Neuronal stem cell (in vitro differentiated cells): ENCODE measurements around the gene CUTA.
A peak's percentile ranks its signal among the peaks of the same experiment; 100 is the strongest.

Experiments
- DNase-seq: peaks from one replicate; pipeline ENCODE4 v3.0.0-alpha.2; 2013; ENCODE audit warnings: low spot score
- H2AFZ ChIP-seq: one replicate; pipeline ENCODE4 v1.6.1; 2013; ENCODE audit warnings: mild to moderate bottlenecking, low read length, inconsistent platforms
- H2AK5ac ChIP-seq: 2 replicates; pipeline ENCODE4 v1.6.1; 2013; ENCODE audit warnings: low read depth, mild to moderate bottlenecking, inconsistent platforms, low read length, moderate library complexity, mixed read lengths
- H2BK120ac ChIP-seq: 2 replicates; pipeline ENCODE4 v1.6.1; 2013; ENCODE audit warnings: low read depth, mild to moderate bottlenecking, inconsistent platforms, low read length, moderate library complexity, mixed read lengths
- H2BK12ac ChIP-seq: one replicate; pipeline ENCODE4 v1.6.1; 2013; ENCODE audit warnings: low read length, inconsistent platforms
- H2BK15ac ChIP-seq: 2 replicates; pipeline ENCODE4 v1.6.1; 2013; ENCODE audit warnings: mild to moderate bottlenecking, low read length, inconsistent platforms, mixed read lengths
- H2BK5ac ChIP-seq: one replicate; pipeline ENCODE4 v1.6.1; 2013; ENCODE audit warnings: inconsistent platforms, mild to moderate bottlenecking, low read length, moderate library complexity
- H3K14ac ChIP-seq: one replicate; pipeline ENCODE4 v1.6.1; 2013; ENCODE audit warnings: low read length, inconsistent platforms
- H3K18ac ChIP-seq: 2 replicates; pipeline ENCODE4 v1.6.1; 2013; ENCODE audit warnings: low read length, inconsistent platforms
- H3K23ac ChIP-seq: 2 replicates; pipeline ENCODE4 v1.6.1; 2013; ENCODE audit warnings: low read depth, mild to moderate bottlenecking, mixed read lengths, low read length, inconsistent platforms; ENCODE audit not compliant: poor library complexity
- H3K27ac ChIP-seq: replicated peaks from 3 replicates; pipeline ENCODE4 v1.5.1; 2013; ENCODE audit warnings: low read length, inconsistent platforms
- H3K27me3 ChIP-seq, 3 experiments: 2 replicates each; pipeline ENCODE4 v1.6.1; 2013; ENCODE audit warnings: low read length in 3 of 3, mild to moderate bottlenecking in 2 of 3, inconsistent platforms in 1 of 3, low read depth in 1 of 3, mixed read lengths in 1 of 3, moderate library complexity in 1 of 3; ENCODE audit not compliant: control insufficient read depth in 3 of 3, insufficient read depth in 3 of 3
- H3K36me3 ChIP-seq, 2 donors: replicated peaks in 1 of 2; 2 replicates each; pipeline ENCODE4 v1.6.1; 2013; ENCODE audit warnings: low read length in 2 of 2; ENCODE audit not compliant: control insufficient read depth in 2 of 2, insufficient read depth in 2 of 2
- H3K4ac ChIP-seq: 2 replicates; pipeline ENCODE4 v1.6.1; 2013; ENCODE audit warnings: inconsistent platforms, mild to moderate bottlenecking, low read length, moderate library complexity
- H3K4me1 ChIP-seq, 2 donors: 1 replicate in 1 of 2; 2 replicates in 1 of 2; pipeline ENCODE4 v1.6.1; 2013; ENCODE audit warnings: low read length in 2 of 2, low read depth in 1 of 2; ENCODE audit not compliant: control insufficient read depth in 2 of 2, insufficient read depth in 1 of 2
- H3K4me2 ChIP-seq: one replicate; pipeline ENCODE4 v1.6.1; 2013; ENCODE audit warnings: mild to moderate bottlenecking, low read length, inconsistent platforms; ENCODE audit not compliant: insufficient read depth, poor library complexity, severe bottlenecking
- H3K4me3 ChIP-seq, 2 donors: 2 replicates each; pipeline ENCODE4 v1.5.1; 2013; ENCODE audit warnings: low read length in 2 of 2, mild to moderate bottlenecking in 2 of 2, inconsistent platforms in 1 of 2, moderate library complexity in 1 of 2
- H3K79me1 ChIP-seq: one replicate; pipeline ENCODE4 v1.6.1; 2013; ENCODE audit warnings: low read depth, mild to moderate bottlenecking, inconsistent platforms, low read length, moderate library complexity
- H3K9ac ChIP-seq: one replicate; pipeline ENCODE4 v1.6.1; 2013; ENCODE audit warnings: mild to moderate bottlenecking, low read depth, low read length, inconsistent platforms; ENCODE audit not compliant: poor library complexity
- H3K9me3 ChIP-seq, 2 donors: replicated peaks in 1 of 2; 2 replicates each; pipeline versions ENCODE3 to v1.6.1; 2013; ENCODE audit warnings: low read length in 2 of 2, mild to moderate bottlenecking in 2 of 2, inconsistent platforms in 1 of 2, low read depth in 1 of 2, mixed read lengths in 1 of 2, moderate library complexity in 1 of 2; ENCODE audit not compliant: control insufficient read depth in 2 of 2, insufficient read depth in 1 of 2
- H4K8ac ChIP-seq: one replicate; pipeline ENCODE4 v1.6.1; 2013; ENCODE audit warnings: low read depth, mild to moderate bottlenecking, inconsistent platforms, low read length, moderate library complexity
- H4K91ac ChIP-seq: one replicate; pipeline ENCODE4 v1.6.1; 2013; ENCODE audit warnings: low read length, low read depth, mild to moderate bottlenecking, inconsistent platforms; ENCODE audit not compliant: poor library complexity
- WGBS, 2 donors: extraction: QIAGEN DNeasy Blood & Tissue Kit; methylation state at CpG; one replicate each; pipeline ENCODE4 v1.1.7; 2013; ENCODE audit warnings: missing lambda C conversion rate in 2 of 2, mixed read lengths in 1 of 2; ENCODE audit not compliant: insufficient read length in 2 of 2, insufficient replicate concordance in 1 of 2; ENCODE audit errors: extremely low coverage in 2 of 2; 5-methylcytosine and 5-hydroxymethylcytosine counted together

CUTA gene

GRCh38 chr6:33428224-33428965 lies 10.5 kb upstream of the CUTA start:
- H3K9me3 ChIP-seq = no peaks in the 10 kb centered on the region
- no peaks in the 10 kb centered on the region for H3K27me3 ChIP-seq
- H4K8ac ChIP-seq = no peak overlapping the region
- H3K4me3 ChIP-seq = peak overlapping the region; percentile 59 to 75
- peak overlapping the region; percentile 89 for H3K9ac ChIP-seq
- peak overlapping the region; percentile 78 for H3K4ac ChIP-seq
- no peak overlapping the region for H2AFZ ChIP-seq
- peaks cover 54 to 73% of the 10 kb centered on the region in 2 donors for H3K4me1 ChIP-seq
- peaks cover 13% of the 10 kb centered on the region for H3K79me1 ChIP-seq
- H2AK5ac ChIP-seq = no peak overlapping the region
- peak overlapping the region; percentile 83 for H3K23ac ChIP-seq
- peak overlapping the region; percentile 43 for H2BK5ac ChIP-seq
- H3K27ac ChIP-seq = peak overlapping the region; percentile 96
- H3K14ac ChIP-seq = peak overlapping the region; percentile 96
- peaks cover 16 to 26% of the 10 kb centered on the region in 2 donors for H3K36me3 ChIP-seq
- peak overlapping the region; percentile 51 for H2BK12ac ChIP-seq
- H2BK120ac ChIP-seq = peak overlapping the region; percentile 63
- WGBS, 2 donors = no CpG with 5 or more reads among the region's 33 CpGs
- peak overlapping the region; percentile 8 for H2BK15ac ChIP-seq
- peak overlapping the region; percentile 96 for H3K18ac ChIP-seq
- H4K91ac ChIP-seq = no peak overlapping the region
- H3K4me2 ChIP-seq = peak overlapping the region; percentile 82
- DNase-seq = no peak

GRCh38 chr6:33427585-33428223 lies 9.8 kb upstream of the CUTA start:
- Histone ChIP-seq H4K91ac (no peak overlapping the region), H3K23ac (no peak overlapping the region), H3K79me1 (peaks cover 12% of the 10 kb centered on the region), H2AK5ac (no peak overlapping the region), H3K27ac (no peak overlapping the region), H3K14ac (no peak overlapping the region), H3K4me1 (peaks cover 47 to 66% of the 10 kb centered on the region in 2 donors), H2BK15ac (no peak overlapping the region), H2BK12ac (no peak overlapping the region), H3K36me3 (peaks cover 19 to 26% of the 10 kb centered on the region in 2 donors), H3K4ac (no peak overlapping the region), H3K4me2 (peak overlapping the region; percentile 82), H3K4me3 (peak overlapping the region; percentile 59 to 86), H4K8ac (no peak overlapping the region), H3K9me3 (no peaks in the 10 kb centered on the region), H3K18ac (peak overlapping the region; percentile 96), H2BK5ac (peak overlapping the region; percentile 43), H2AFZ (peak overlapping the region; percentile 74), H3K9ac (peak overlapping the region; percentile 89), H2BK120ac (no peak overlapping the region), H3K27me3 (no peaks in the 10 kb centered on the region)
- no CpG with 5 or more reads among the region's 79 CpGs for WGBS, 2 donors
- DNase-seq = no peak

GRCh38 chr6:33426590-33427511 lies 8.9 kb upstream of the CUTA start:
- Histone ChIP-seq H3K27me3 (no peaks in the 10 kb centered on the region), H4K8ac (no peak overlapping the region), H3K4ac (no peak overlapping the region), H3K14ac (no peak overlapping the region), H2AFZ (no peak overlapping the region), H3K9ac (no peak overlapping the region), H2BK5ac (no peak overlapping the region), H2AK5ac (no peak overlapping the region), H3K36me3 (peaks cover 17 to 29% of the 10 kb centered on the region in 2 donors), H3K4me2 (peak overlapping the region; percentile 82), H4K91ac (no peak overlapping the region), H2BK12ac (no peak overlapping the region), H3K18ac (no peak overlapping the region), H3K23ac (no peak overlapping the region), H3K9me3 (no peaks in the 10 kb centered on the region), H2BK120ac (no peak overlapping the region), H3K27ac (peak overlapping the region; percentile 25), H3K4me1 (peaks cover 39 to 57% of the 10 kb centered on the region in 2 donors), H3K79me1 (peaks cover 12% of the 10 kb centered on the region), H2BK15ac (no peak overlapping the region), H3K4me3 (peak overlapping the region; percentile 59 to 86)
- WGBS, 2 donors = no CpG with 5 or more reads among the region's 12 CpGs
- no peak for DNase-seq
